HG03439 (cell line): Measurements from ENCODE around the gene SLC25A41.

Experiments used
- ATAC-seq: cut with Tn5 transposase; IDR thresholded peaks from one replicate; pipeline ENCODE4 v1.9.1; 2021; ENCODE audit warnings: mild to moderate bottlenecking, moderate library complexity; ENCODE audit not compliant: unreplicated experiment

The SLC25A41 gene

DNA sequence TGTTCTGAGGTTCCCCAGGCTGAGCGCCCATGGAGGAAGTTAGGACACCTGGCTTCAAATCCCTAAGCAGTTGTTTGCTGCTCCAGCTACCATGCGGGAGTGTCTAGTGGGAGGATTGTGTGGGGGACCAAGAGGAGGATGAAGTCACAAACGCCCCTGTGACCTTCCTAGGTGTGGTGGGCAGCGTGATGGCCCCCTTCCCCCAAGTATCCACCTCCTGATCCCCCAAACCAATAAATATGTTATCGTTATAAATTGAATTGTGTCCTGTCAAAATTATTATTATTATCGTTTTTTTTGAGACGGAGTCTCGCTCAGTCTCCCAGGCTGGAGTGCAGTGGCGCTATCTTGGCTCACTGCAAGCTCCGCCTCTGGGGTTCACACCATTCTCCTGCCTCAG, at the start of gene SLC25A41:
SLC25A41 (minus strand) TSS at position 101 of the 400 bp plus-strand sequence; CDS start at position 31, 70 bp downstream.
- no peak for ATAC-seq

DNA sequence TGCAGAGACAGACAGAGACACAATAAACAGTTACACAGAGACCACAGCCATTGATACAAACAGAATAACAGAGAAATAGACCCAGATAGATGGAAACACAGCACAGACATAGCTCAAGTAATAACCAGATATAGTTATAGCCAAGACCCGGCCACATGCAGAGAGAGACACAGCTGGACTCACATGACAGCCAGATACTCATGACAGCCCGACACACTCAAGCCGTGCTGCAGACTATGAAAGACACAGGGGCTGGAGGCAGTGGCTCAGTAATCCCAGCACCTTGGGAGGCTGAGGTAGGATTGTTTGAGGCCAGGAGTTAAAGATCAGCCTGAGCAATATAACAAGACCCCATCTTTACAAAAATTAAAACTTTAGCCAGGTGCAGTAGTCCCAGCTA, 49.7 kb upstream of the SLC25A41 start:
- ATAC-seq: no peak

DNA sequence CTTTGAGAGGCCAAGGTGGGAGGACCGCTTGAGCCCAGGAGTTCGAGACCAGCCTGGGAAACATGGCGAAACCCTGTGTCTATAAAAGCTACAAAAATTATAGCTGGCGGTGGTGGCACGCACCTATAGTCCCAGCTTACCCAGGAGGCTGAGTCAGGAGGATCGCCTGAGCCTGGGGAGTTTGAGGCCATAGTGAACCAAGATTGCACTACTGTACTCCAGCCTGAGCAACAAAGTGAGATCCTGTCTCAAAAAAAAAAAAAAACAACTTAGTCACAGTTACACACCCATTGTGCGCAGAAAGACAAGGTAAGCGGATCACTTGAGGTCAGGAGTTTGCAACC, 48.8 kb upstream of the SLC25A41 start:
- no peak for ATAC-seq

DNA sequence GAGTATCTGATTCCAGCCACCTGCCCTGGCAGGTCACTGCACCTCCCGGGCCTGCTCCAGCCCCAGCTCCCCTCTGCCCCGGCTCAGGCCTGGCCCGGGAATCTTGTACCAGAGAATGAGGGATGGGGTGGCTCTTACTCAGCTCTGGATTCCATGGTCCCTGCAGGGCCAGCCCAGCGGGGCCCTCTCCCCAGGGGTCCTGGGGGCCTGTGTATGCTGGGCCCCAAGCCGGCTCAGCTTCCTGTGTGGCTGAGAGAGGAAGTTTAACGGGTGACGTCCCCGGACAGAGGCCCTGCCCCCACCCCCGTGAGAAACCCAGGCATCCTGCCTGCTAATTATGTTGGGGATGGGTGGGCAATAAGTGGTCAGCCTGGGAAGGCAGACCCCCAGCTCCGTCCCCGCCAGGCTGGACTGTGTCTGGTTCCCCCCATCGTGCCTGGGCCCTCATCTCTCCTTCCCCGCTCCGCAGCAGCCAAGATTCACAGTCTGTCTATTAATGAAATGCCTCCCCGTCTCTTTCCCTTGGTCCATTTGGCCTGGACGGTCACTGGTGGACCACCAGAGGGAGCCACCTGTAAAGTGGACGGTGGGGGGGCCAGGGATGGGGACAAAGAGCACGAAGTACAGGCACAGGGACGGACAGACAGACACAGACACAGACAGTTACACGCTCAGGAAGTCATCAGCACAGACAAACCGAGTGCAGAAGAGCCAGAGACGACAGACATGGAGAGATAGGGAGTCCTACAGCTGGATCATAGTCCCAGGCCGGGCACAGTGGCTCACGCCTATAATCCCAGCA, 48.2 kb upstream of the SLC25A41 start, which contains the start of gene DENND1C:
DENND1C (minus strand) TSS at position 247 of the 802 bp plus-strand sequence; CDS start at position 155, 92 bp downstream.
- ATAC-seq: no peak

DNA sequence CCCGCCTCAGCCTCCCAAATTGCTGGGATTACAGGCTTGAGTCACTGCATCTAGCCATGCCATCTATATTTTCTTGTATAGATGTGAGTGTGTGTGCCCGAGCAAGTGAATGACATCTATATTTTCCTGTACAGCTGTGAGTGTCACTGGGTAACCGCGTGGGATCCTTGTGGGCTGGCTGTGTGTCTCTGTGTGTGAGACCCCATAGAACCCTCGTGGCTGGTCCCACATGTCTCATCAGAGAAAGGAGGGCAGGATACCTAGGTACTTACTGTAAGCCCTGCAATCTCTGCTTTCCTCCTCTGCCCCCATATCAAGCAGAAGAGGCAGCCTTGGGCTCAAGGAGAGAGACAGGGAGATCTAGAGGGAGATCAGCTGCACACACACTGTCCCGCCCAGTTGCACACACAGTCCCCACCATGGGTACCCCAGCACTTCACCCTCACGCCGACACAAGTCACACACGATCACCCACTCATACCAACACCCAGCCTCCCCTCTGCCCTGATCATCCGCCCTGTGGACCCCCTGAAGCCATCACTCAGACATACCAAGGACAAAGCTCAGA, 47.4 kb upstream of the SLC25A41 start:
- no peak for ATAC-seq

DNA sequence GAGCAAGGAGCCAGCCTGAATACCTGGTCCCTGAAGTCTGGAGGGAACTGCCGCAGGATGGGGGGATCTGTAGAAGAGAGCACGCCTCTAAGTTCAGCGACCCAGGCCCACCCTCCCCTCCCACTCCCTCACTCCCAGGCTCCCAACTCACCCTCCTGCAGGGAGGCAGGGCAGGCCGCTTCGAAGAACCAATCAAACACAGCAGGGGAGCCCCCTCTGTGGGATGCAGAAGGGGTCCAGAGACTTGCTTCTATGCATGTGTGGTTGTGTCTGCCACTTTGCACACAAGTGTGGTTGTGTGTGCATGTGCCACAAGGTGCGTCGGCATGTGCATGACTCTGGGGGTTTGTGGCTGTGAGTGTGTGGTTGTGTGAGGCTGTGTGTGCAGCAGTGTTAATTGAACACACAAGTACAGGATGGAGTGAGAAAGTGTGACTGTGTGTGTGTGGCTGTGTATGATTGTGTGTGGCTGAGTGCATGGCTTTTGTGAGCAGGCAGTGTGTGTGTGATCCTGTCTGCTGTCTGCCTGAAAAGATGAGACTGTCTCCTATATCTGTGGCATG, 46.4 kb upstream of the SLC25A41 start:
- ATAC-seq: no peak

DNA sequence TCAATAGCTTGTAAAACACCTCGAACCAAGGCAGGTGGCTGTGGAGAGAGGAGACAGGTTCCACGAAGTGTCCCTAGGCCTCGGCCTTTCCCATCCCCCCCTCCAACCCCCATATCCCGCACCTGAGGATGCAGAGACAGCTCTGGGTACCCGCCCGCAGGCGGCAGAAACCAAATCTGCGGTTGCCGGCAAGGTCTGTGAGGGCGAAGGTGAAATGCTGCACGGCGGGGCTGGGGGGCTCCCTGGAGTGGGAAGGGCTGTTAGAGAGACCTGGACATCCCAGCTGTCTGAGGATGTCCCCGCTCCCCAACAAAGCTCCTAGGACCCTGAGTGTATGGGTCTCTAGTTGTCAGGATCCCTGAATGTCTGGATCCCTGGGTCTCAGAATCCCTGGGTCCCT, 45.3 kb upstream of the SLC25A41 start:
- ATAC-seq: no peak

DNA sequence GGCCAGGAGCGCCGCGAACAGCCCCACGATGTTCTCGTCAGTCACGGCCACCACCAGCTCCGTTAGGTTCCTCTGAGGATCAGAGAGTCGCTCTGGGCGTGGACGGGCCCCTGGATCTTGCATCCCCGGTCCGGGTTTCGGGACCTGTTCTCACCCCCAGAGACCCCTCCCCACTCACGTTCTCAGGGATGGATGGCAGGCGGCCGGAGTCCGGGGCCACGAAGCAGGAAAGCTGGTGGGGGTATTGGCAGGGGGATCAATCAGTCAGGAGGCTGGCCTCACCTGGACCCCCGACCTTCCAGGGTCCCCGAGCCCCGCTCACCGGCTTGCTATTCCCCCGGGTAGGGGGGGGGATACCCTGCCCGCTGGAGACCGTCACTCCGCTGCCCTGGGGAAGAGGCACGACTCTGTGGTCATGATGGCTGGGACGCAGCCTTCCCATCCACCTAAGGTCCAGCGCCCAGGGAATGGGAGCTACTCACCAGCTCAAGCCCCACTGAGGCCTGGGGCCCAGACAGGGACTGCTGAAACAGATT, 43.4 kb upstream of the SLC25A41 start:
- no peak for ATAC-seq

DNA sequence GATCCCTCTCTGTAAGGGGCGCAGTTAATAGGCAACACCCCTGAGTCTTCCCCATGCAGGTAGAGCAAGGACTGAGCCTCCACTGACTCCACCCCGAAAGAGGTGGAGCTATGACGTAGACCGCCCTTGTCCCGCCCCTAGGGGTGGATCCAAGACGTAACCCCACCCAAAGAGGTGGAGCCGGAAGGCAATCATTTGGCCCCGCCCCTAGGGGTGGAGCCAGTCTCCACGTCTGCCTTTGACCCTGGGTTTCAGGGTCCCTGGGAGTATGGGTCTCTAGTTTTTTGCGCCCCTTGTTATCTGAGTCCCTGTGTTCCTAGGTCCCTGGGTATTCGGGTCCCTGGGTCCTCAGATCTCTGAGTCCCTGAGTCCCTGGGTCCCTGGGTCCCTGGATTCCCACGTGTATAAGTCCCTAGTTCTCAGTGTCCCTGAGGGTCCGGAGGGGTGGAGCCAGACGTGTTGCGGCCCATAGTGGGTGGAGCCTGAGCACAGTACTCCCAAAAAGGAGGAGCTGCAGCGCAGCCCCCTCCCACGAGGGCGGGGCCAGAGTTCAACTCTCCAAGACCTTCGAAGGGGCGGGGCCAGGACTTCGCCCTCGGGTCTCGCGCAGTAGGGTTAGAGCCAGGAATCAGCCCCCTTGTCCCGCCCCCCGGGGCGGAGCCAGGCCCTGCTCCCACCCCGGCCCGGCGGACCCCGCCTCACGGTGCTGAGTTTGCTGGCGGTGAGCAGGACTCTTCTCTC, 42.8 kb upstream of the SLC25A41 start:
- no peak for ATAC-seq

DNA sequence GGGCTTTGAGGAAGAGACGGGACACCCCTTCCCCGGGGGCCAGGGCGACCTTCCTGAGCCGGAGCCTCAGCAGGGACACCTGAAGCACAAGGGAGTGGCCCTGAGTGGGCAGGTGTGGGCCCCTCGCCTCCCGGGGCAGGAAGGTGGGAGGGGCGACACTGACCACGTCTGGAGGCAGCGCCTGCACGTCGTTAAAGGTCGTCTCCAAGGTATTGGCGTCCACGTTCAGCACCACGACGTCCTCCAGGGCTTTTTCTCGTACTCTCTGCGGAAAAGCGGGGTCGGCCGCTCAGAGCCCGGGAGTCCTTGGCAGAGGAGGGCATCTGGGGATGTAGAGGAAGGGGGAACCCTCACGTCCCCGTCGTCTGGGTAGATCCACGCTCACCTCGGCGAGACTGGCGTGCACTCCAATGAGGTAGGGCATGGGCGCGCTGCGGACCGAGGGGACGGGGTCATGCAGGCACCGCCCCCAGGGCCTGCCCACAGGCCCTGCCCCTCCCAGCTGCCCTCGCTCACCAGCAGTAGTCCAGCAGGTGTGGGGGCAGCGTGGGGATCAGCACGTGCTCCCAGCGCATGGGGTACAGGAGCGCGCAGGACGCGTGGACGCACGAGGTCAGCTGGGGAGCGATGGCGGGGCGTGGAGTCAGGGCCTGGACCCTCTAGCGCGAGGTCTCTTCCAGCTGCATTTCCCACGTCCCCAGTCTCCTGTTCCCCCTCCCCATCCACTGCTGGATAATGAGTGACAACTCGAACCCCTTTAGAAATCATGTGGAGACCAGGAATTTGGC, 42.0 kb upstream of the SLC25A41 start:
- ATAC-seq: no peak

DNA sequence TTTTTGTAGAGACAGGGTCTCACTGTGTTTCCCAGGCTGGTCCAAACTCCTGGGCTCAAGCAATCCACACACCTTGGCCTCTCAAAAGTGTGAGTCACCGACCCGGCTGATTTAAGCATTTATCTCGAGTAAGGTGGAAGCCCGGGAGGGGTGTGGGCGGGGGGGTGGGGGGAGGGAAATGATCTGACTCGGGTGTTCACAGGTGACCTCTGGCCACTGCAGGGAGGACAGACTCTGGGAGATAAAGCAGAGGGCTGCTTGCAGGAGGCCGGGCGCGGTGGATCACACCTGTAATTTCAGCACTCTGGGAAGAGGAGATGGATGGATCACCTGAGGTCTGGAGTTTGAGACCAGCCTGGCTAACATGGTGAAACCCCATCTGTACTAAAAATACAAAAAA, 40.1 kb upstream of the SLC25A41 start:
- no peak for ATAC-seq

DNA sequence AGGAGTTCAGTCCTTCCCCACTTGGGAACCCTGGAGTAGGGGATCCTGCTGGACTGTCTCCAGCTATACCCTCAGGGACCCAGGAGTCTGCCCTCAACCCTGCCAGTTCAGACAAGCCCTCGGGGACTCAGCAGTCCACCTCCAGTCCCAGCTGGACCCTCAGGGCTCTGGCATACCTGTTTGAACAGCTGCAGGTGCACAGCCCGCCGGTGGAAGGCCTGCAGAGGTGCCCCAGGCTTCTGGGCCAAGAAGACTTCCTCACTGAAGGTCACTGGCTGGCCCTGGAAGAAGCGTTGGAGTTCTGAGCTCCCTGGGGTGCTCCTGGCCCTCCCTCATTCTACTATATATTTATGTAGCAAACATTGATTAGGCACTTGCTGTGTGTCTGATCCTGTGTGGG, 39.1 kb upstream of the SLC25A41 start:
- no peak for ATAC-seq

DNA sequence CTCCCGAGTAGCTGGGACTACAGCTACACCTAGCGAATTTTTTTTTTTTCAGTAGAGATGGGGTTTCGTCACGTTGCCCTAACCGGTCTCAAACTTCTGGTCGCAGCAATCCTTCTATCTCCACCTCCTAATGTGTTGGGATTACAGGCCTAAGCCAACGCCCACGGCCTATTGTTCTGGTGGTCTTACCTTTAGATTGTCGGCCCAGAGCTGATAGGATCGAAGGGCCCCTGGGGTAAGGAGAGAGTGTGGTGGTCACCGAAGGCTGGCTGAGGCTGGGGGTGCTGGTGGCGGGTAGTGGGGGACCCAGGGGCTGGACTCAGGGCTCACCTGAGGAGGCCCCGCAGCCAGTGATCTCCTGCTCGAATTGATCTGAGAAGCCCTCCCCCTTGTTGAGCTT, 37.5 kb upstream of the SLC25A41 start:
- ATAC-seq: no peak

DNA sequence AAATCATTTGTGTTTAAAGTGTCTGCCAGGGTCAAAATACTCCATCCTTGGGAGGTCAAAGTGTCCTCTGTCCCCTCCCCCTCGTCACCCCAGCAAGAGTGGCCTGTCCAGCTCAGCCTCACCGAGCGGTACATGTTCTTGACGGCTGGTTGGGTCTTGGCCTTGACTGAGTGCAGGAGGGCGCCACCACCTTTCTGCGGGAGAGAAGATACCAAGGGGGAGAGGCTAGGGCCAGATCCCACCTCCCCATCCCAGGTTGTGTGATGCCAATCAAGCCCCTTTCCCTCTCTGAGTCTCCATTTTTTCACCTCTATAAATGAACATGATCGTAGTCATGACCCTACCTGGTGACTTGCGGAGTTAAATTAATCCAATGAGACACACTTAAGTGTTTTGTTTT, 36.6 kb upstream of the SLC25A41 start:
- no peak for ATAC-seq

DNA sequence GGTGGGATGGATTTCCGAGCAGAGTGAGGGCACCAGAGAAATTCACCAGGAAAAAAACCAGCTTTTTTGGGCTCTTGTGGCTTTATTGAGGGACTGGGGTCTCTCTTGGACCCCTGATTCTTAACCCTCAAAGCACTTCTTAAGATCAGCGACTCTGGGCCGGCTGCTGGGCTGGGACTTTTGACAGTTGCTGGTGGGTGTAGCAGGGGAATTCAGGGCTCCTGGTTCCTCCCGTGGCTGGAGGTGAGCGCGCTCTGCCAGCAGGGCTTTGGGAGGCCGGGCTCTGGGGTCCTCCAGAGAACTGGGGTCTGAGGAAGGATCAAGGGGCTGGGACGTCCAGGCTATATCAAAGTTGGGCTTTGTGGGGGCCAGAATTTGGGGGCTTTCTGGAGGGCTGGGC, 33.8 kb upstream of the SLC25A41 start:
- ATAC-seq: no peak

DNA sequence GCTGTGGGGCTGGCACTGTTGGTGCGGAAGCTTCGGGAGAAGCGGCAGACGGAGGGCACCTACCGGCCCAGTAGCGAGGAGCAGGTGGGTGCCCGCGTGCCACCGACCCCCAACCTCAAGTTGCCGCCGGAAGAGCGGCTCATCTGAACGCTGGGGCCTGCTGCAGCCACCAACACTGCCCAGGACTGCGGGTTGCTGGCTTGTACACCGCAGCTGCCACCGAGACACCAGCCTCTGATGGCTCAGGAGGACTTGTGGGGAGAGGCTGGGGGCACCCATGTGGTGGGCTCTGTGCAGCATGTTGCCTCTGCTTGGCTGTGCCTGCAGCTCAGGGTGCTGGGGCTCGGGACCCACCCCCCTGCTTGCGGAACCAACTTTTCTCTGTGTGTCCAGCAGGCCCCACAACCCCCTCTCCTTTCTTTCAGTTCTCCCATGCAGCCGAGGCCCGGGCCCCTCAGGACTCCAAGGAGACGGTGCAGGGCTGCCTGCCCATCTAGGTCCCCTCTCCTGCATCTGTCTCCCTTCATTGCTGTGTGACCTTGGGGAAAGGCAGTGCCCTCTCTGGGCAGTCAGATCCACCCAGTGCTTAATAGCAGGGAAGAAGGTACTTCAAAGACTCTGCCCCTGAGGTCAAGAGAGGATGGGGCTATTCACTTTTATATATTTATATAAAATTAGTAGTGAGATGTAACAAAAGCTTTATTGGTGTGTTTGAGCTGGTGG, 33.1 kb upstream of the SLC25A41 start:
- ATAC-seq: no peak

DNA sequence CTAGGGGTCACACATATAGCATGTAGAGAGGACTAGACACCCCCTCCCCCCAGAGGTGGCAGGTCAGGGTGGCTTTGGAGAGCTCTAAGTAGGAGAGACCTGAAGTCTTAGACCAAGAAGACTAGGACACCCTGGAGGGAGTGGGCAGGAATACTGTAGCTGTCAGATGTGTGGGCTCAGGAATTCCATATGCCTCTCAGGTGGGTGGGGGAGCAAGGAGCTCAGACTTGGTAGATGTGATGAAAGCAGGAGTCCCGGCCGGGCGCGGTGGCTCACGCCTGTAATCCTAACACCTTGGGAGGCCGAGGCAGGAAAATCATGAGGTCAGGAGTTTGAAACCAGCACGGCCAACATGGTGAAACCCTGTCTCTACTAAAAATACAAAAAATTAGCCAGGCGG, 32.1 kb upstream of the SLC25A41 start:
- no peak for ATAC-seq

DNA sequence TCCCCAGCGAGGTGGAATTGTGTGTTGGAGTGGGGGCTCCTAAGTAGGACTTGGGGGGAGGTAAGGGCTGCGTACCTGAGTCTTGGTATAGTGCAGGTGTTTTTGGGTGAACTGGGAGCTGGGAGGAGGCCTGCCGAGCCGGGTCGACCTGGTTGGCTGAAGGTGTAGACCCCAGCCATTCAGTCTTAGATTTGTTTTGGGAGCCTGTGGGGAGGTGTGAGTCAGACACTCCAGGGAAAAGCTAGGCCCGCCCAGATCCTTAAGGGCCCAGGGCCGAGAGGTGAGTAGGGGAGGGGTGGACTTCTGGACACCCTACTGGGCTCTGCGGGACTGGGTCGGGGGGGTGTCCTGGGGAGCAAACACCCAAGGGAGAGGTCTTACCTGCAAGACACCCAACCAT, 31.4 kb upstream of the SLC25A41 start:
- no peak for ATAC-seq

DNA sequence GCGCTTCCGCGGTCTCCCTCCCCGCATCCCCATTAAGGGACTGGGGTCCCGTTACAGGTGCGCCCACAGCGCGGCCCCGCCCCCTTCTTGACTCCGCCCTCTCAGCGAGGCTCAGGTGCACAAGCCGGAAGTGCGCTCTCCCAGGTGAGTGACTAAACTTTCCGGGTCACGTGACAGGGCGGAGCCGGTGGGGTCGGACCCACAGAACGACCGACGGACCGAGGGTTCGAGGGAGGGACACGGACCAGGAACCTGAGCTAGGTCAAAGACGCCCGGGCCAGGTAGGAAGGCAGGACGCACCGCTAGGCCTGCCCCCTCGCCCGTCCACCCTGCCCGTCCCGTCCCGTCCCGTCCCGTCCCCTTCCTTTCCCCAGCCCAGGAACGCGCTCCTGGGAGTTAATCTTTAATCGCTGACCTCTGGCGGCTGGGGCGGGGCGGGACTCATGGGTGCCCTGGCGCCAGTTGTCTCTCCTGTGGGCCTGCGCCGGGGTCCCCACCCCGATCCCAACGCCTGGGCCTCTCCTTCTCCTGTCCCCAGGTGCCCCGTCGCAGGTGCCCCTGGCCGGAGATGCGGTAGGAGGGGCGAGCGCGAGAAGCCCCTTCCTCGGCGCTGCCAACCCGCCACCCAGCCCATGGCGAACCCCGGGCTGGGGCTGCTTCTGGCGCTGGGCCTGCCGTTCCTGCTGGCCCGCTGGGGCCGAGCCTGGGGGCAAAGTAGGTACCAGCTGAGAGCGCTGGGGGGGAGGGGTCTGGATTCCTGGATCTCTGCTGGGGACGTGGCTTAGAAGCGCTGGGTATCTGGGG, 30.7 kb upstream of the SLC25A41 start, which contains the start of gene CRB3:
CRB3 (plus strand) TSS at position 202 of the 804 bp plus-strand sequence; CDS start at position 633, 431 bp downstream.
- no peak for ATAC-seq
